HG02938 (cell line): Measurements from ENCODE around the gene SARDH.

Experiments used
- ATAC-seq: cut with Tn5 transposase; IDR thresholded peaks from one replicate; pipeline ENCODE4 v1.9.1; 2021; ENCODE audit warnings: mild to moderate bottlenecking, moderate library complexity; ENCODE audit not compliant: unreplicated experiment

Gene SARDH

DNA sequence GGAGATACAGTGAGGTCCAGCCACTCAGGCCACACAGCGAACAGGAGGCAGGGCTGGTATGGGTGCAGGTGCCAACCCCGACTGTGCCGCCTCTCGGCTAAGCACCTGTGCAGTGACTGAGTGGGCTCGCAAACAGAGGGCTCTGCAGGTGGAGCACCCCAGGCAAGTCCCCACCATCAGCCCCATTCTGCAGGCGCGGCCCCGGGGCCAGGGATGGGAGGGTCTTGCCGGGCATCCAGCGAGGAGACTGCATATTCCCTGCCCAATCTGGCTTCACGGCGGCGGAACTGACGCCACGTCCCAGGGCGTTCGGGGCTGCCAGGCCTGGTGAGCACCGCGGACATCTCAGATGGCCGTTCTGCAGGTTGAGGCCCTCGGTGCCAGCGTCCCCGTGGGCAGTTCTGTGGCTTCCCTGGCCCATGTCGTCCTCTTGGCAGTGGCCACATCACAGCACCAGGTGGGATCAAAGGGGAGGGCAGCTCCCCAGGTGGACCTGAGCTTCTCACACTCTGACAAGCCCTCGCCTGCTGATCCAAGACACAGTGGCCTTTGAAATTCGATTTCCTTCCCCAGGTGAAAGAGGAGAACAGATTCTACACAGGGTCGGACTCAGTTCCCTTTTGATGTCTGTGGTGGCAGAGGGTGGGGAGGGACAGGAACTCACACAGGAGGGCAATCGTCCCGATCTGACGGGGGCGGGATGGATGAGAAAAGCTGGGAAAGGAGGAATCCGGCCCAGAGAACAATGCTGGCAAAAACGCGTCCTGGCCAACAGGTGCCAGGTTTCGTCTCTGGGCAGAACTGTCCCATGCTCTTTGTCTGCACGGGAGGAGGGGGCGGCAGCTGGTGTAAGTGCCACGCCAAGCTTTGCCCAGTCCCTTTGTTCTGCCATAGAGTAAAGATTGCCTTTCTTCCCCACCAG is 83.2 kb downstream of the SARDH start:
- ATAC-seq = no peak

DNA sequence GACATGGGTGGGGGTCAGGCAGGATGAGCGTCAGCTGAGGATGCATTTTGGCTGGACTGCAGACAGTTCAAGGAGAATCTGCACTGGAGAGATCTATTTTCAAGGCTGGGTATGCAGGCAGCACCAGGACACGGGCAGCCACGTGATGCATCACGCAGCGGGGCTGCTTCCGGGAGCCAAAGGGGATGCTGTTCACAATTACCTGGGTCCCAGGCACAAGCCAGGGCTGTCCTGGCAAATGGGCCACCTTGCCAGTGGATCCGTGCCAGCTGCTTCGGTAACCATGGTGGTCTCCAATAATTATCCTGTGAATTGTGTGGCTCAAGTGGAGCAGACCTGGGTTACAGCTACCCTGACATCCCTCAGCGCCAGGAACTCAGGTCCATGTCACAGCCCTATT is 84.5 kb downstream of the SARDH start:
- no peak for ATAC-seq

DNA sequence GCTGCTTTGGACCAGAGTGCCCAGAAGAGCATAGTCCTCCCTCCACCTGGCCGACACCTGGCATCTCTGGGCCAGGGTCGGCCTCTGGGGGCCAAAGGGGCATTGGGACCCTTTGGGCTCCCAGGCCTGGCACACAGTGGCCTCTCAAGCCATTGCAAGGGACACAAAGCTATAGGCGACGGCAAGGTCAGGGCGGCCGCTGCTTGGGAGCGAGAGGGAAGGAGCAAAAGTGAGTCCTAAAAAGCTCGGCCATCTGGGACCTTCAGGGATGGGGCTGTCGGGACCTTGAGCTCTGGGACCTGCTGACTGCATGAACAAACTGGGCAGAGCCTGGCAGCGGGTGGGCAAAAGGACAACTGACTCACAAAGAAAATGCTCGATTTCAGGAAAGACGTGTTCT is 88.1 kb downstream of the SARDH start:
- no peak for ATAC-seq

DNA sequence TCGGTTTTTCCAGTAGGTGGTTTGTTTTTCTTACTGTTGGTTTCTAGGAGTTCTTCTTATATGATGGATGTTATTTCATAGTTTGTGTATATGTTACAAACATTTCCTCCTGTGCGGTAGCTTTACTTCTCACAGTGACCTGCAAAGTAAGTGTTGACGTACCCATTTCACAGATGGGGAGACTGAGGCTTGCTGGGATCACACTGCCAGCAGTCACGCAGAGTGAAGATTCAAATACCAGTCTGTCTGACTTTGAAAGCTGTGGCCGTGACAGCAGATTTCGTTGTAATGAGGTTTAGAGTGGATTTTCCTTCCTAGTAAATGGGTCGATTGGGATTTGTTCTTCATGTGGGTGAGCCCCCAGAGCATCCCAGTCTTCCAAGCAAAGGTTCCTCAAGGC is 89.0 kb downstream of the SARDH start:
- ATAC-seq = no peak

DNA sequence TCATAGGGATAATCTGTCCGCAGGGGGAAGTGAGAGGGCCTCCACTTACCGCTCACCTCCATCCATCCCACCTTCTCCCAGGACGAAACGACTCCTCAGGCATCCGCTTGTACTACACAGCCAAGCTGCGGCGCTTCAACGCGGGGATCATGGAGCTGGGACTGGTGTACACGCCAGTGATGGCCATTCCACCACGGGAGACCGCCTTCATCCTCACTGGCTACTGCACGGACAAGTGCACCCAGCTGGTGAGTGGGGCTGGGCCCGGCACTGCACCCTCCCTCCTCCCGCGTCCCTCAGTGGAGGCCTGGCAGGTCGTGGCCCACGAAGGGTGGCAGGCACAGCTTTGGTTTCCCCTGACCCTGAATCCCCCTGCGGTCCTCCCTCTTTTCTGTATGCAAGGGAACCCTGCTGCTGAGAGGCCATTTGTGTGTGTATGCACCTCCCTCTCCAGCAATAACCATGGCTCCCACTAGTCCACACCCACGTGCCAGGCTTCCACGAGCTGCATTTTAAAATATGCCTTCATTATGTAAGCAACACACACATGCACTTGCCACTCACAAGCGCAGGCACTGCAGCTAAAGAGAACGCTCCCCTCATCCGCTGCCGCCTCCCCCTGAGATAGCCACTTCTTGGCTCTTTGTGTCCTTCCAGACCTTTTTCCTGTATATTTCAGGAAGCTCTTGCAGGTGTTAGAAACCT is 90.2 kb downstream of the SARDH start:
- ATAC-seq = no peak

DNA sequence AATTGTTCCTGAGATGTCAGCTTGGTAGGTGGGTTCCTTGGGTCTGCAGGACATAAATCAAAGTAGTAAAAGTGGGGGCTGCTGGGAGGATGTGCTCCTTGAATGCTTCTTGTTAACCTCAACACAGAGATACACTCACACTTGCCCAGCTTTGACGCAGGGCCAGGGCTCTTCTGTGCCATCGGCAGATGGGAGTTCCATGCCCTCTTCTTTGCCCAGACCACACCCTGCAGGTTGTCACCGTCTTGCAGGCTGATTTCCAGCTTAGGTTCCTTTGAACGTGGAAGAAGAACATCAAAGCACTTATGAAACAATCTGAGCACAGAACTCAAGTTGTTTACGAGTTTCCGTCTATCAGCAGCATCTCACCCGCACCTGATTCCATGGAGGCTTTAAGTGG is 91.0 kb downstream of the SARDH start:
- no peak for ATAC-seq

DNA sequence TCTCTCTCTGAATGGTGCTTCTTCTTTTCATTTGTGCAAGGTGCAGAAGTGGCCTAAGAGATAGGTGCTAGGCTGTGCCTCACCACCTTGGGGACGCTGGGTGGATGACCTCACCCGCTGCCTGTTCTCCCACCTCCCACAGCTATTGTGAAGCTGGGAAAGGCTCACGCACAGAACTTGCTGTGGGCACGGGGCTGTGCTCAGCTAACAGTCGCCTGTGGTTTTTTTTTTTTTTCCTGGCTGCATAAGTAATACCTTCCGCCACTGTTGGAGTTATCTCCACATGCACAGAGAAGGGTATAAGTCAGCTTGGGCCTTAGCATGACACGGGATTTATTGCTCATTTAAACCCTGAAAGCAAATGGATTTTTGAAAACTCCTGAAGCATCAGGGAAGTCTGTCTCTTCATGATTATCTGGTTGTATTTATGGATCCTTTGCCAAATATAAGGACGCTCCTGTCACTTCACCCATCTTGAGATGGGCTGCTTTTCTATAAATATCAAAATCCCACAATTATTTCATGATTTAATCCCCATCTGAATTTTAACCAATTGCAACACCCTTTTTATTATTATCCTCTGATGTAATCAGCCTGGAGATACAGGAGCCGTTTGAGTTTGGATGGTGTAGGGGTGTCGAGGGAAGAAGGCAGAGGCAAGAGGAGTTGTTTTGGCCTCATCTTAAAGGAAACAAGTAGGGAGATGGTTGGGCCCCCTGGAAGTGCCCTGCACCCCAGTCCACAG is 93.0 kb downstream of the SARDH start:
- no peak for ATAC-seq

DNA sequence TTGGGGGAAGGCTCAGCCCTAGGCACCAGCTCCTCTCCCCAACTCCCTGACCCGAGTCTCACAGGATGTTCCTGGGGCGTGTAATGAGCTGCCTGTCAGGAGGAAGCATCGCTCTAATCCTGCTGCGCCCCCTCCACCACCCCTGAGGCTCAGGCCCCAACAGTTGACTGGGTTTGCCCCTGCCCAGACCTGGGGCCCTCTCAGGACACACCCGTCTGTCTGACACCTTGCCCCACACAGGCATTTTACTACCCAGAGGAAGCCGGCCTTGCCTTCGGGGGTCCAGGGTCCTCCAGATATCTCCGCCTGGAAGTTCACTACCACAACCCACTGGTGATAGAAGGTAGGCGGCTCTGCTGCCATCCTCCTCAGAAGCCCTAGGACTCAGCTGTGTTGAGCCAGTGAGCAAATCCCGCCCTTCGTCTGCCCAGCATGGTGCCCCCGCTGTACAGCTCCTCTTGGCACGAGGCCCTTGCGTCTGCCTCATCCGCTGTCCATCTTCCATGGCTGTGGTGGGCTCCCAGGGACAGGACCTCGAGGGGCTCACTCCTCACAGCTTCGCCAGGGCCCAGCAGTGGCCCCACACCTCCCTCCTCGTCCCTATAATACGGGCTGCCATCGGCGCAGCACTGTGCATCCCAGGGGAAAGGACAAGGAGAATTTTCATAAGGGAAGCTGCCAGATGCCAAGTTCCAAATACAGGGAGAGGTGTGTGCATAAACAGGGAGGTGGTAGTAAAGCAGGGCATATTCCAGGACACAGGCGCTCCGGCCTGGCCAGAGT is 94.0 kb downstream of the SARDH start:
- no peak for ATAC-seq

DNA sequence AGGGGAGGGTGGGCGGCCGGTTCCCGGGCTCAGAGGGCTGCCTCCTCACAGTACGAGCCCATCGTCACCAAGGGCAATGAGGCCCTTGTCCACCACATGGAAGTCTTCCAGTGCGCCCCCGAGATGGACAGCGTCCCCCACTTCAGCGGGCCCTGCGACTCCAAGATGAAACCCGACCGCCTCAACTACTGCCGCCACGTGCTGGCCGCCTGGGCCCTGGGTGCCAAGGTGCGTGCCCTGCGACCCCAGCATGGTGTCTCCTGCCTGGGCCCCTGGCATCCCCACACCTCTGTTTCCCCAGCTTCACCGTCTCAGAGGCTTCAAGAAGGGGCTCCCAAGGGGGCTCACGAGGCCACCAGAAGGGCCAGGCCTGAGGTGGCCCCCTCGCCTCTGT is 94.8 kb downstream of the SARDH start:
- ATAC-seq = no peak

DNA sequence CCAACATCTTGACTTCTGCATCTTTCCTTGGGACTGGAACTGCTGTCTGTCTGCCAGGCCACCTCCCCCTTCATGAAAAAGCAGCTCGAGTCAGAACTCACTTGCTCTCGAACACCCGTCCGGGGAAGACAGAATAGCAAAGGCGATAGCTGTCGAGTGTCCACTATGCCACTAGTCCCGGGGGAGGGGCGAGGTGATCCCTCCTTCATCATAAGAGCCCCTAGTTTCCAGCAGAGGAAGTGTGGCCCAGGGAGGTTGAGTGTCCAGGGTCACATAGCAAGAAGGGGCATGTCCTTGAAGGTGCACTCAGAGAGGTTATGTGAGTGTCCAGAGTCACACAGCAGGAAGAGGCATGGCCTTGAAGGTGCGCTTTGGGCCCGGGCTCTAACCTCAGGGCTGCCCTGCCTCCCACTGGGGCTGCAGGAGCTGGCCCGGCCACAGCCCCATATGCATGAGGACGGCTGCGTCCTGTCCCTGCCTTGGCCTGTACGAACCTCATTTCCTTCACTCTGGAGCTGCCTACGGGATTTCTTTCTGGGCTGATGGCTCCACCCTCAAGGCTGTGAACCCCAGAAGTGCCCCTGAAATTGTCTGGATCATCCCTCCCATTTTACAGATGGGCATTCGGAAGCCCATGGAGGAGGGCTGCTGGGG is 95.3 kb downstream of the SARDH start:
- ATAC-seq = no peak

DNA sequence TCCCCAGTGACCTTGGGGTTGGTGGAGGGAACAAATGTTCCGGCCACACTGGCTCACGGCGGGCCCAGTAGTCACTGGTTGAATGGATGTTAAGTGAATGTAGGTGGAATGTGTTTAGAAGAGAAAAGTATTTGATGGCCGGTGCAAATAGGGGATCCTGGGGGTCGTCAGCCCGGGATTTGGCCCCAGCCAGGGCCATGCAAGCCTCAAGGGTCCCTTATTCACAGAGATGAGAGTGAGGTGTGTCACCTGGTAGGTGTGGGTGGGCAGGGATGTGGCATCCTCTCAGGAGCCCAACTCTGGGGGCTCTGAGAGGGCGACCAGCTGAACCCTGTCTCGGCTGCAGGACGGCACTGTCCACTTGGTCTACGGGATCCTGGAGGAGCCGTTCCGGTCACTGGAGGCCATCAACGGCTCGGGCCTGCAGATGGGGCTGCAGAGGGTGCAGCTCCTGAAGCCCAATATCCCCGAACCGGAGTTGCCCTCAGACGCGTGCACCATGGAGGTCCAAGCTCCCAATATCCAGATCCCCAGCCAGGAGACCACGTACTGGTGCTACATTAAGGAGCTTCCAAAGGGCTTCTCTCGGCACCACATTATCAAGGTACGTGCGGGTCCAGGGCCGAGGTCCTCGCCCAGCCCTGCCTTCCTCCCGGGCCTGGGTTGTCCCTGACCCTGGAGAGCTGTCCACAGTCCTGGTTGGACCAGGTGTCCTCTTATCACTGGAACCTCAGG is 96.1 kb downstream of the SARDH start:
- no peak for ATAC-seq

DNA sequence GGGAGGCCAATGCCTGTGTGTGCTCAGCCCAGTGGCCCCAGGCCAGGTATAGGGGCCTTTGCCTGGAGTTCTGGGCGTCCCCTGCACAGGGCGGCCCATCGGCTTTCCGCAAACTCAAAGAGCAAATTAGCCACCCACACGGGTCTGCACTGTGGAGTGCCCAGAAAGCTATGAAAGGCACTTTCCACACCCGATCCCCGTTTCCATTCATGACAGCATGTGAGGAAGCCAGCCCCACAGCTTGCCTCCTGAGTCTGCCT is 96.8 kb downstream of the SARDH start:
- no peak for ATAC-seq

DNA sequence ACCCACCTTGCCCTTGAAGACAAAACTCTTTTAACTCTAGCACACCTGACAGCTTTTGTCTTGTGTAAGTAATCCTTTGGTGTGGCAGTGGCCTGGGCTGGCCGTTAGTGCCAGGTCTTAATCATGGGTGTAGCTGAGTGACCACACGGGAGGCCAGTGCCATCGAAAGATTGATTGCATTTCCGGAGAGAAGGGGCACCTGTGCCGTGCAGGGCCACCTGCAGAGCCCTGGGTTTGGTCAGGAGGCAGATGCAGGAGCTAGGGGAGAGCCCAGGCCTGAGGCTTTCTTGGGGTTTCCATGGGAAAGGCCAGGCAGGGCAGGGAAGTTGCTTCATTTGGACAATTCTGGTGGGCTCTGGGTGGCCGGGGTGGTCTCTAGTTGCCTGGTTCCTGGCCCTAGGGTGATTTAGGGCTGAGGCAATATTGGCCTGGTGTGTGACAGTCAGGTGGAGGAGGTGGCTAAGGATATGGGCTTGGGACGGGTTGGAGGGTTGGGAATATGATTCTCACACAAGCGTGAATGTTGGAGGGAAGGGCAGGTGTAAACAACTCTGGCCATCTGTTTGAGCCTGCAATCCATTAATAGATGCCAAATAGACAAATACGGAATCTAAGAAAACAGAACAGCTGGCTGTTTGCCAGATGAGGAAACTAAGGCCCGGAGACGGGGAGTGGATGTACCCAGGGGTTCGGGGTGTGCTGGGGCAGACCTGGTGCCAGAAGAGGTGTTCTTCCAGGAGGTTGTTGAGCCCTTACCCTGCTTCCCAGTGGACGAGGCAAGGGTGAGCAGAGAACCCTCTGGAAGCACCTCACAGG is 97.4 kb downstream of the SARDH start:
- ATAC-seq = no peak

DNA sequence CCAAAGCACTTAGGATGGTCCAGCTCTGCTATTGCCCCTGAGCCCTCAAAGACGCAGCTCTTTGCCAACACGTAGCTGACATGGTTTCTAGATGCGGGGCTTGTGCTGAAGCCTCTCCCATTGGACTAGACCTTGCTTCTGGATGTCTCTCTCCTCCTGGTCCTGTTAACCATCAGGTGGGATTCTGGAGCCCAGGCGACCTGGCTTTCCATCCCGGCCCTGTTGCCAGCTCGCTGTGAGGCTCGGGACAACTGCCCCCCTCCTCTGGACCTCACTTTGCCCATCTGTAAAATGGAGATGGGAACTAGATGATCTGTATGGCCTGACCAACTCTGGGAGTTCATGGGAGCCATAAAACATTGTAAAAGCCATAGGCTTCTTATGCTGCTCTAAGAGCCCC is 98.0 kb downstream of the SARDH start:
- ATAC-seq = no peak

DNA sequence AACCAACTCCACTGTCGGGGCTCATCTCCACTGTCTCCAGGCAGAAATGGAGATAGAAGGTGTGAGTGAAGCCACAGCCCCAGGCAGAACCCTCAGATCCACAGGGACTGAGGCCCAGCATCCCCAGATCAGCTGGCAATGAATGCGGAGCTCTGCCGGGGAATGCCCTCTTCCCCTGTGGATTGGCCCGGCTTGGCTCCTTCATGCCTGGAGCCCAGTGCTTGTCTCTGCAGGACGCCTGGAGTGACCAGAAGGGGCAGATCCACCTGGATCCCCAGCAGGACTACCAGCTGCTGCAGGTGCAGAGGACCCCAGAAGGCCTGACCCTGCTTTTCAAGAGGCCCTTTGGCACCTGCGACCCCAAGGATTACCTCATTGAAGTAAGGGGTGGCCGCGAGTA is 98.5 kb downstream of the SARDH start:
- no peak for ATAC-seq

DNA sequence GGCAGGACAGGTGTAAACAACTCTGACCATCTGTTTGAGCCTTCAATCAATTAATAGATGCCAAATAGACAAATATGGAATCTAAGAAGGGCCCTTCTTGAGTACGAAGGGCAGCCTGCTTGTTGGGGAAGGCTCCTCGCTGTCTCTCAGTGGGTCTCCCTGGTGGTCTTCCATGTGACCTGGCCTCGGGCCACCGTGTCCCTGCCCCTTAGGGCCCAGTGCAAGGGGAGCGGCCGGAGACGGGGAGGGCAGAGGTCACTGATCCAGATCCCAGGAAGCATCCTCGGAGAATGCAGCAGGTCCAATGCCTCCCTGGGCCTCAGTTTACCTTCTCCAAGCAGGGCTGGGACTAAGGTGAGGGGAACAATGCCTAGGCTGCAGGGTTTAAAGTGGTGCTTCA is 99.4 kb downstream of the SARDH start:
- no peak for ATAC-seq

DNA sequence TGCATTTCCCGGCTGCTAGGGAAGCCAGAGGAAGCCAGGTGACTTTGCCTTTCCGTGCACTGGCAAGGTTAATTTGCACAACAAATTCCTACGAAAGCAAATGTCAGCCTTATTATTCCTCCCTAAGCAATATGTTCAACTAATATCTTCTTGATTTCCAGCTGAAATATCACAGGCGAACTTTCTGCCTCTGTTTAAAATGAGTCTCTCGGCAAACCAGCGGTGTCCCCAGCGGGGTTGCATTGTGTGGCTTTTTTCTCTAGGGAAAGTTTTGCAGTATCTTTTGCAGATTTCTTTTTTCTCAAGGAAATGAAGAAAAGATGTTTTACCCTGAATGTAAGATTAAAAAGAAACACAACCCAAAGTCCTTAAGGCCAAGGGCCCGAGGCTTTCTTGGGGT is 100.1 kb downstream of the SARDH start:
- ATAC-seq = no peak

DNA sequence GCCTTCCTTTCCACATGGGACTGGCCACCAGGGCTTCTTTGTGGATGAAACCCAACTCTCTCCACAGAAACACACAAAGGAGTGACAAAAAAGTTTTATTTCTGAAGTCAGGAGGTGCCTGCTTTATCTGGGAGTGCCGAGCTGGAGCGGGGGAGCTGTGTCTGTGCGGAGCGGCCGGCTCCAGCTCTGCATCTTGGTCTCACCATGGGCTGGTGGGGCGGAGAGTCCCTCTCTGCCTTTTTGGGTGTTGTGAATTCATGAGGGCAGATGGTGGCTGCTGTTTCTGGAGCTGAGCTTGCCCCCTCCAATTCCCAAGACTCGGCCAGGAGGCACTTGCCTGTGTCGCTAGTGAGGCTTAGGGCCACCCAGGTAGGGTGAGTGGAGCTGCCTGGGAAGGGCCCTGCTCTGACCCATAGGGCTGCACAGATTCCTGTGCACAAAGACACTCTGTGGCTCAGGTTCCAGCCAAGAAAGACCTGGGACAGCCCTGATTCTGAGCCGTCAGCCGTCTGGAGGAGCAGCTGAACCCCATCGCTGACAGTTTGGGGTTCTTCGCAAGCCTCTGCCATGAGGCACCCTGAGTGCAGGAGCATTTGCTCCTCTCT is 100.6 kb downstream of the SARDH start:
- ATAC-seq = no peak

DNA sequence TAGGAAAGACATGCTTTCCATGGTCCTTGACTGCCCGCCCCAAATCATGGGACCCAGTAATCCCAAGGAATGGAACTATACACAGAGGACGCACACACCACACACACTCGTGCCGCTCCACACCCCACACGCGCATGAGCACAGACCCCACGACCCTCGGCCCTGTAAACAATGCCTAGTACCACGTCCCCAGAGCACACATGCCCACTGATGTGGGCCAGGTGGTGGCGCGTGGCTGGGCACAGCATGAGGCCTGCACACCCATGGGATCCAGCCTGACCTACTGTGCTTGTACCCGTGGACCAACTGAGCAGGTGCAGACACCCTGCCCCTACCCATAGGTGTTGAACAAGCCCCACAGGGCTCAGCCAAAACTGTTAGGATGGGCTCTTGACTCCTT is 101.2 kb downstream of the SARDH start:
- no peak for ATAC-seq
